Neural cell (in vitro differentiated cells): ENCODE data around the gene OSBPL7. TPM values are rescaled to one million over a fixed set of nuclear protein-coding genes. Genes with fewer than 3 reads are reported as not detected.

Experiments
- H2AFZ ChIP-seq: fragments of 200-600, 300-800 bp; sonication (generic), shearing (Covaris generic); 2 replicates; pipeline ENCODE4 v1.6.0; 2014; ENCODE audit warnings: low read depth, mild to moderate bottlenecking, antibody characterized with exemption, low read length, moderate library complexity
- H3F3A ChIP-seq: fragments of 200-600 bp; shearing (Covaris generic); 2 replicates; pipeline ENCODE4 v1.6.1; 2016; ENCODE audit warnings: mild to moderate bottlenecking, moderate library complexity, mixed read lengths, antibody characterized with exemption, low read length; ENCODE audit not compliant: insufficient read depth, poor library complexity, severe bottlenecking
- H3K27ac ChIP-seq: fragments of 200-600, 300-800 bp; sonication (generic), shearing (Covaris generic); 2 replicates; pipeline ENCODE4 v1.5.1; 2014; ENCODE audit warnings: mild to moderate bottlenecking, low read length, moderate library complexity
- H3K27me3 ChIP-seq: fragments of 300-800, 200-600 bp; sonication (generic), shearing (Covaris generic); 2 replicates; pipeline ENCODE4 v1.6.0; 2014; ENCODE audit warnings: mild to moderate bottlenecking, low read depth, low read length, moderate library complexity; ENCODE audit not compliant: insufficient read depth
- H3K36me3 ChIP-seq: fragments of 300-800, 200-600 bp; sonication (generic), shearing (Covaris generic); 2 replicates; pipeline ENCODE4 v1.5.1; 2014; ENCODE audit warnings: mild to moderate bottlenecking, antibody characterized with exemption, low read length, moderate library complexity; ENCODE audit not compliant: insufficient read depth
- H3K4me2 ChIP-seq: fragments of 300-800, 200-600 bp; sonication (generic), shearing (Covaris generic); 2 replicates; pipeline ENCODE4 v1.6.0; 2014; ENCODE audit warnings: mild to moderate bottlenecking, low read length
- H3K4me3 ChIP-seq: fragments of 300-800, 200-600 bp; sonication (generic), shearing (Covaris generic); 2 replicates; pipeline ENCODE4 v1.5.1; 2014; ENCODE audit warnings: mild to moderate bottlenecking, low read length, moderate library complexity
- H3K79me2 ChIP-seq: fragments of 200-600 bp; shearing (Covaris generic); replicated peaks from 2 replicates; pipeline ENCODE4 v1.6.0; 2014; ENCODE audit warnings: mild to moderate bottlenecking, low read length, moderate library complexity; ENCODE audit not compliant: insufficient read depth
- H3K9ac ChIP-seq: fragments of 300-800, 200-600 bp; sonication (generic), shearing (Covaris generic); 2 replicates; pipeline ENCODE4 v1.6.1; 2016; ENCODE audit warnings: mild to moderate bottlenecking, low read length, mixed read lengths
- H3K9me2 ChIP-seq: fragments of 200-600 bp; shearing (Covaris generic); 2 replicates; pipeline ENCODE4 v1.6.1; 2016; ENCODE audit warnings: mild to moderate bottlenecking, low read length, mixed read lengths; ENCODE audit not compliant: insufficient read depth
- H3K9me3 ChIP-seq: fragments of 200-600, 300-800 bp; sonication (generic), shearing (Covaris generic); 2 replicates; pipeline ENCODE4 v1.6.1; 2016; ENCODE audit warnings: mild to moderate bottlenecking, mixed run types, low read length, moderate library complexity, mixed read lengths
- H4K20me1 ChIP-seq: fragments of 200-600 bp; shearing (Covaris generic); 2 replicates; pipeline ENCODE4 v1.6.1; 2016; ENCODE audit warnings: mild to moderate bottlenecking, mixed run types; ENCODE audit not compliant: insufficient read depth
- CTCF ChIP-seq: fragments of 450-650 bp; IDR thresholded peaks from 2 replicates; pipeline ENCODE4 v1.5.1; 2014; ENCODE audit warnings: antibody characterized with exemption, mild to moderate bottlenecking, moderate library complexity; ENCODE audit not compliant: poor library complexity, severe bottlenecking
- EP300 ChIP-seq: fragments of 450-650 bp; conservative IDR thresholded peaks from 2 replicates; pipeline ENCODE4 v1.6.1; 2014; ENCODE audit warnings: antibody characterized with exemption, mild to moderate bottlenecking, moderate library complexity; ENCODE audit not compliant: poor library complexity, severe bottlenecking
- EZH2 ChIP-seq: fragments of 200-600, 300-800 bp; shearing (Covaris generic), sonication (generic); IDR thresholded peaks from 2 replicates; pipeline ENCODE4 v1.6.1; 2014; ENCODE audit warnings: antibody characterized with exemption, low read length, borderline replicate concordance, mild to moderate bottlenecking; ENCODE audit not compliant: insufficient read depth, poor library complexity, severe bottlenecking
- MXI1 ChIP-seq: fragments of 450-650 bp; conservative IDR thresholded peaks from 2 replicates; pipeline ENCODE4 v1.6.1; 2014; ENCODE audit warnings: antibody characterized with exemption, mild to moderate bottlenecking; ENCODE audit not compliant: poor library complexity, severe bottlenecking
- POLR2AphosphoS5 ChIP-seq: IDR thresholded peaks from 2 replicates; pipeline ENCODE4 v1.6.1; 2012
- RAD21 ChIP-seq: fragments of 450-650 bp; conservative IDR thresholded peaks from 2 replicates; pipeline ENCODE4 v1.6.1; 2014; ENCODE audit warnings: antibody characterized with exemption, mild to moderate bottlenecking, moderate library complexity
- REST ChIP-seq: IDR thresholded peaks from 2 replicates; pipeline ENCODE4 v1.6.1; 2012; ENCODE audit warnings: borderline replicate concordance
- SMC3 ChIP-seq: fragments of 450-650 bp; conservative IDR thresholded peaks from 2 replicates; pipeline ENCODE4 v1.6.1; 2014; ENCODE audit warnings: antibody characterized with exemption, mild to moderate bottlenecking, moderate library complexity; ENCODE audit not compliant: poor library complexity
- TAF1 ChIP-seq: IDR thresholded peaks from 2 replicates; pipeline ENCODE4 v1.6.1; 2012; ENCODE audit warnings: low read depth
- polyA plus RNA-seq: library from polyadenylated mRNA; depleted of rRNA; stranded (reverse); fragments of >200 nt; gene quantifications from 2 replicates; pipeline ENCODE4 v1.2.3, GENCODE V29; 2014

Gene OSBPL7
- polyA plus RNA-seq, 1 donor from 2014 or later: 10.0 TPM

GRCh38 chr17:47860386-47860785, 38.8 kb upstream of the OSBPL7 start:
- H3K9me3 ChIP-seq: no peaks in the 10 kb centered on the region
- H3K27me3 ChIP-seq: peaks cover 17% of the 10 kb centered on the region
- no peaks in the 10 kb centered on the region for H3K79me2 ChIP-seq
- no peaks in the 10 kb centered on the region for H3F3A ChIP-seq
- no peaks in the 10 kb centered on the region for H3K36me3 ChIP-seq
- no peak overlapping the region for H3K27ac ChIP-seq
- H3K4me3 ChIP-seq: no peak overlapping the region
- H3K9me2 ChIP-seq: no peaks in the 10 kb centered on the region
- no peak overlapping the region for H3K4me2 ChIP-seq
- H3K9ac ChIP-seq: no peak overlapping the region
- no peak overlapping the region for H2AFZ ChIP-seq
- no peaks in the 10 kb centered on the region for H4K20me1 ChIP-seq
- TF ChIP-seq TAF1: no peak
- no peak for TF ChIP-seq CTCF
- no peak for TF ChIP-seq MXI1
- TF ChIP-seq RAD21: no peak
- TF ChIP-seq SMC3: no peak
- TF ChIP-seq REST: no peak
- no peak for TF ChIP-seq EP300
- TF ChIP-seq POLR2AphosphoS5: no peak
- TF ChIP-seq EZH2: no peak

GRCh38 chr17:47857551-47858455, 36.2 kb upstream of the OSBPL7 start:
- H3K9me2 ChIP-seq: no peaks in the 10 kb centered on the region
- H3K27me3 ChIP-seq: peaks cover 43% of the 10 kb centered on the region
- no peak overlapping the region for H3K4me3 ChIP-seq
- H3K79me2 ChIP-seq: no peaks in the 10 kb centered on the region
- no peaks in the 10 kb centered on the region for H4K20me1 ChIP-seq
- no peak overlapping the region for H3K27ac ChIP-seq
- H3K36me3 ChIP-seq: no peaks in the 10 kb centered on the region
- H3K4me2 ChIP-seq: no peak overlapping the region
- no peaks in the 10 kb centered on the region for H3F3A ChIP-seq
- no peak for TF ChIP-seq EZH2
- TF ChIP-seq RAD21: no peak
- TF ChIP-seq REST: no peak
- TF ChIP-seq MXI1: no peak
- TF ChIP-seq POLR2AphosphoS5: no peak
- no peak for TF ChIP-seq EP300
- TF ChIP-seq SMC3: no peak
- no peak for TF ChIP-seq TAF1
- no peak for TF ChIP-seq CTCF
- no peak overlapping the region for H3K9ac ChIP-seq
- no peaks in the 10 kb centered on the region for H3K9me3 ChIP-seq
- H2AFZ ChIP-seq: no peak overlapping the region
